ENCODE measurements around the gene CCNL2. TPM values are rescaled to one million over a fixed set of nuclear protein-coding genes. Genes with fewer than 3 reads are reported as not detected.

The CCNL2 gene
- total and polyA plus RNA-seq, 4 experiments from 2014 or later = 18.3 to 394 (median 212) TPM

DNA sequence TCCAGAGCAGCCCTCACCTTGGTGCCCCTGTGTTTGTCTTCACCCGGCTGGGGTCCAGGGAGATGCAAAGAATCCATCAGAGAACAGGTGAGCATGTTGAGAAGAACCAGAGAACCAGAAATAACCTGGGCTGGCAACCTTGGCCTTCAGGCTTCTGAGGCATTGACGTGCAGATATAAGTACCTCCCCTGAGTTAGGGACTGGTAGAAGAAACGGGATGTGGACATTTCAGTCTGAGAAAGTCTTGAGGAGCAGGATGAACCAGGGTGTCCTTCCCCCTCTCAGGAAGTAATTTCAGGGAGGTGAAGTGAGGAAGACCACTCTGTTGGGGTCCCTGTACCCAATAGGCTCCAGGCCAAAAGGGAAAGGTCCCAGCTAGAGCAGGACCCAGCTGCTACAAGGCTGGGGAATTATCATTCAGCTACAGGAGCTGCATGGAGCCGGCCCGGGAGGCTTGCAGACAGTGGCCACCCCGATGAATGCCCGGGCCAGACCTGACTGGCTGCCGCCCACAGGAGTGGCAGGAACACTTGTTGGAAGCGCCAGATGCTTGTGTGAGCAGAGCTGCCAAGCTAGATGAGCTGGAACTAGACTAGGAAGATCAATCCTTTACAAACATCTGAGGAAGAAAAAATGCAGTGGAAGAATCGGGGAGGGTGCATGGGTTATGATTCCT, 22.4 kb downstream of the CCNL2 start:
- no peak overlapping the region for H3K27ac ChIP-seq (ENCODE audit: low read depth, low read length)

GRCh38 chr1:1374929-1375662, 24.0 kb downstream of the CCNL2 start, which contains the start of gene AURKAIP1:
Gene AURKAIP1, minus strand, starts transcription at chr1:1375207. Its CDS starts 451 bp downstream, at chr1:1374756.
- no peaks in the 10 kb centered on the region for H3K9me3 Mint-ChIP-seq
- Histone ChIP-seq H3K4me1 (ENCODE audit: insufficient read depth, low read length) (peaks cover 46% of the 10 kb centered on the region), H3K9me3 (ENCODE audit: control insufficient read depth in 1 of 2, low read length in 2 of 2) (no peaks in the 10 kb centered on the region), H3K4me3 (ENCODE audit: low read length in 2 of 2) (peak within 1 kb of the TSS; percentile 42 to 73), H3K27me3 (ENCODE audit: insufficient read depth, low read length) (no peaks in the 10 kb centered on the region), H3K27ac (ENCODE audit: low read depth, low read length) (peak within 1 kb of the TSS; percentile 88), H3K36me3 (ENCODE audit: insufficient read depth, low read length) (no peaks in the 10 kb centered on the region)
- intact Hi-C loops (cut with micrococcal nuclease) = loop anchor here (1.0 to 2.0 kb wide), 6 partner anchors 24 to 259 kb away; partner anchors contain the start of genes C1orf159, CCNL2, CPTP and INTS11
- DNase-seq = peak; percentile 95 to 98 (median 97)
- no peaks in the 10 kb centered on the region for H3K27me3 Mint-ChIP-seq
- peak within 1 kb of the TSS; percentile 86 to 96 (median 92) for H3K4me3 Mint-ChIP-seq
- H3K36me3 Mint-ChIP-seq = peaks cover 0 to 16% of the 10 kb centered on the region in 2 donors
- H3K4me1 Mint-ChIP-seq = peaks cover 6 to 44% (median 26%) of the 10 kb centered on the region in 4 donors
- POLR2A ChIA-PET (ENCODE audit: partially characterized antibody) = interaction anchor here (0.6 to 10.2 kb wide), 26 partner anchors 10 to 880 kb away, joined by 3 to 149 read pairs (median 4); partner anchors contain the start of genes B3GALT6, C1orf159, CCNL2 and ISG15
- peak within 1 kb of the TSS in 6 of 7 donors; percentile 93 to 99 (median 98) for H3K27ac Mint-ChIP-seq
- CTCF ChIA-PET (ENCODE audit: partially characterized antibody) = interaction anchor here (1.1 to 1.6 kb wide), 5 partner anchors 24 to 239 kb away, joined by 3 to 6 read pairs (median 5); partner anchors contain the start of gene CCNL2

More for the DNA sequence above, 22.4 kb downstream of the CCNL2 start:
- Mint-ChIP-seq H3K27ac (peak overlapping the region in 4 of 7 donors; percentile 43 to 82 (median 56)), H3K9me3 (no peaks in the 10 kb centered on the region), H3K36me3 (peaks cover 0 to 12% of the 10 kb centered on the region in 2 donors), H3K4me1 (peaks cover 6 to 29% (median 15%) of the 10 kb centered on the region in 4 donors), H3K27me3 (no peaks in the 10 kb centered on the region), H3K4me3 (peak overlapping the region in 7 of 8 donors; percentile 20 to 93 (median 53))
- Histone ChIP-seq H3K36me3 (ENCODE audit: insufficient read depth, low read length) (no peaks in the 10 kb centered on the region), H3K9me3 (ENCODE audit: control insufficient read depth in 1 of 2, low read length in 2 of 2) (no peaks in the 10 kb centered on the region), H3K4me3 (ENCODE audit: low read length in 2 of 2) (no peak overlapping the region), H3K27me3 (ENCODE audit: insufficient read depth, low read length) (no peaks in the 10 kb centered on the region), H3K4me1 (ENCODE audit: insufficient read depth, low read length) (peaks cover 34% of the 10 kb centered on the region)
- ChIA-PET CTCF (ENCODE audit: partially characterized antibody) (no interaction called here), POLR2A (ENCODE audit: partially characterized antibody) (interaction anchor here (0.7 to 10.2 kb wide), 8 partner anchors 10 to 479 kb away, joined by 3 to 149 read pairs (median 8); partner anchors contain the start of genes CCNL2 and MRPL20)
- no peak for DNase-seq
- intact Hi-C loops (cut with micrococcal nuclease) = no loop called here

DNA sequence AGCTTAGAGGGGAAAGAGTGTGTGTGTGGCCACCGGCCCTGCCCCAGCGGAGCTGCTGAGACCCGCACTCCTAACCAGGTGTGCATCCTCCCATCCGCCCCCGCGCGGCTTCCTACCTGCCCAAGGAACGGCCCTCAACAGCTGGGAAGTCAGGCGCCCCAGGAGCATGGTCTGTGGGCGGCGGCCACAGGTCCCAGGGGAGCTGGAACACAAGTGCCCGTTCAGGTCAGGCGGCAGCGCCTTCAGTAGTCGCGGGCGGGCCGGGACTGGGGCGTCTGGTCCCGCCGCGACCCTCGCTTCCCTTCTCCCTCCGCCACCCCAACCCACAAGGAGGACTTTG, 24.6 kb downstream of the CCNL2 start:
- no peaks in the 10 kb centered on the region for H3K27me3 Mint-ChIP-seq
- DNase-seq = peak in 1 of 5 donors; percentile 21

DNA sequence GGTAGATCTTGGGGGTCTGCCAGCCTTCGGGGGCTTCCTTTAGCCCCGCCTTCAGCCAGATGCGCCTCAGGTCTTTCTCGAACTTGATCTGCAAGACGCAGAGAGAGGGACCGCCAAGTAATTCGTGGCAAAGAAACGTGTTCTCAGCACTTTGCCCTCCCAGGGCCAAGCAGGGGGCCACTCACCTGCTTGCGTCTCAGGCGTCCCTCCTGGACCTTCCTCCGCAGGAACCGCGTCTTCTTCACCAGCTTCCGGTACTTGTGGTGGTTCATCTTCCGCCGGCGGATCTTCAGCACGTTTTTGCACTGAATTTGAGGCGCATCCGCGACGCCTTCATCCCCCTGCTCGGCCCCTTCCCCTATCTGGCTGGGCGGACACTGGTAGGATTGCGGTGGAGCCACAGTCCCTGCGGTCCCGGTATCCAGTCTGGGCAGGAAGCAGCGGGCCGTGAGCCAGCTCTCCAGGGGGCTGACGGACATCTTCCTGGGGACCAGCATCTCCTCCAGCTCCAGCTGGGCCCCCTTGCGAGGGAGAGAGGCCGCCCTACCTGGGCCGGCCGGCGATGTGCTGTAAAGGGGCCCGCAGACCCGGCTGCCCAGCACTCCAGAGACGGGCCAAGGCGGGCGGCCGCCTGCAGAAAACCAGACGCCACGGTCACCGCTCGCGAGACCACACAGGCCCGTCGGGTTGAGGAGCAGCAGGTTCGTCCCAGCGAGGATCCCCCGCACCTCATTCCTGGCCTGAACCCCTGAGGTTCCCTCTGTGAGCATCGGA, 25.1 kb downstream of the CCNL2 start:
- Histone ChIP-seq H3K4me1 (ENCODE audit: insufficient read depth, low read length) (peaks cover 46% of the 10 kb centered on the region), H3K27me3 (ENCODE audit: insufficient read depth, low read length) (no peaks in the 10 kb centered on the region), H3K27ac (ENCODE audit: low read depth, low read length) (peak overlapping the region; percentile 88), H3K36me3 (ENCODE audit: insufficient read depth, low read length) (no peaks in the 10 kb centered on the region), H3K9me3 (ENCODE audit: control insufficient read depth in 1 of 2, low read length in 2 of 2) (no peaks in the 10 kb centered on the region), H3K4me3 (ENCODE audit: low read length in 2 of 2) (peak overlapping the region in 1 of 2 donors; percentile 73)
- Mint-ChIP-seq H3K36me3 (peaks cover 0 to 16% of the 10 kb centered on the region in 2 donors), H3K27ac (peak overlapping the region in 6 of 7 donors; percentile 78 to 91 (median 86)), H3K4me3 (peak overlapping the region; percentile 75 to 95 (median 82)), H3K9me3 (no peaks in the 10 kb centered on the region), H3K4me1 (peaks cover 6 to 45% (median 28%) of the 10 kb centered on the region in 4 donors), H3K27me3 (no peaks in the 10 kb centered on the region)
- intact Hi-C loops (cut with micrococcal nuclease) = loop anchor here (2.0 kb wide), 2 partner anchors 25 to 49 kb away; partner anchors contain the start of genes CPTP, DVL1 and INTS11
- POLR2A ChIA-PET (ENCODE audit: partially characterized antibody) = interaction anchor here (0.9 to 10.2 kb wide), 12 partner anchors 8 to 257 kb away, joined by 3 to 149 read pairs (median 9); partner anchors contain the start of genes B3GALT6, C1orf159, CCNL2 and MIB2
- CTCF ChIA-PET (ENCODE audit: partially characterized antibody) = interaction anchor here (1.1 to 1.6 kb wide), 3 partner anchors 25 to 241 kb away, joined by 3 to 6 read pairs (median 6); partner anchors contain the start of gene CCNL2
- no peak for DNase-seq

More for the DNA sequence above, 24.6 kb downstream of the CCNL2 start:
- peaks cover 6 to 45% (median 28%) of the 10 kb centered on the region in 4 donors for H3K4me1 Mint-ChIP-seq
- peak overlapping the region in 6 of 7 donors; percentile 78 to 98 (median 86) for H3K27ac Mint-ChIP-seq
- no peaks in the 10 kb centered on the region for H3K9me3 Mint-ChIP-seq
- H3K4me3 ChIP-seq (ENCODE audit: low read length in 2 of 2) = peak overlapping the region; percentile 42 to 73
- ChIA-PET CTCF (ENCODE audit: partially characterized antibody) (interaction anchor here (1.1 to 1.6 kb wide), 4 partner anchors 25 to 240 kb away, joined by 3 to 6 read pairs (median 6); partner anchors contain the start of gene CCNL2), POLR2A (ENCODE audit: partially characterized antibody) (interaction anchor here (0.6 to 10.2 kb wide), 20 partner anchors 9 to 881 kb away, joined by 3 to 149 read pairs (median 6); partner anchors contain the start of genes B3GALT6, C1orf159, CCNL2 and MIB2)
- peak overlapping the region; percentile 88 for H3K27ac ChIP-seq (ENCODE audit: low read depth, low read length)
- peaks cover 46% of the 10 kb centered on the region for H3K4me1 ChIP-seq (ENCODE audit: insufficient read depth, low read length)
- intact Hi-C loops (cut with micrococcal nuclease) = loop anchor here (2.0 kb wide), 1 partner anchor 50 kb away; the partner anchor contains the start of genes CPTP and INTS11
- no peaks in the 10 kb centered on the region for H3K36me3 ChIP-seq (ENCODE audit: insufficient read depth, low read length)
- H3K27me3 ChIP-seq (ENCODE audit: insufficient read depth, low read length) = no peaks in the 10 kb centered on the region
- H3K9me3 ChIP-seq (ENCODE audit: control insufficient read depth in 1 of 2, low read length in 2 of 2) = no peaks in the 10 kb centered on the region
- peak overlapping the region; percentile 75 to 95 (median 82) for H3K4me3 Mint-ChIP-seq
- peaks cover 0 to 16% of the 10 kb centered on the region in 2 donors for H3K36me3 Mint-ChIP-seq

DNA sequence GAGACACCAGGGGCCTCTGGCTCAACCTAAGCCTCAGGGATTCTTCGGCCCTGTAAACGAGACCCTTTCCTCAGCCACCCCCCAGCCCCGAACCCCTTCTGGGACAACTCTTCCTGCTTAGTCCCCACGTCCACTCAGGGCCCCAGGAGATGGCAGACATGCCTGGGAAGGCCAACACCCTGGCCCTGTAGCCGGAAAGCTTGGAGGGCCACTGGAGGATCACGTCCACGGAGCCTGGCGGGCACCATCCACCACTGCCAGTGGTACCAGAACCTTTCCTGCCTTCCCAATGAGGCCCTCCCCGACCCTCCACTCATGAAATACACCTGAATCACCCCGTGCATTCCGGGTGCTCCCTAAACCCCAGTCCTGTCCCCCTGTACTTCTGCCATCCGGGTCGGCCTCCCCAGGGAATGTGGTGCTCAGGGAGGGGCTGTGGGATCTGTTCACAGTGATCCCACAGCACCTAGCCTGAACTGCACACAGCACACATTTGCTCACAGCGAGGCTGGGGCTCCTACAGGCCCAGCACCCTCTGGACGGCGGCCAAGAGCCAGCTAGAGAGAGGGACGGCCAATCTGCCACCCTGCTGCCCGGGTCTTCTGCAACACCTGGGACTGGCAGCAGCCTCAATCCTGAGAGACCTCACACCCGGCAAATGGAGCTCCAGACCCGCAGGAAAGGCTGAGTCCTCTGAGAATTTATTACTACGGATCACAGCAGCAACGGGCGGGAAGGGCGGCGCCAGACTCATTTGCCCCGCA, 25.9 kb downstream of the CCNL2 start:
- Mint-ChIP-seq H3K36me3 (peaks cover 0 to 16% of the 10 kb centered on the region in 2 donors), H3K4me1 (peaks cover 6 to 45% (median 28%) of the 10 kb centered on the region in 4 donors), H3K27ac (peak overlapping the region in 6 of 7 donors; percentile 72 to 87 (median 82)), H3K9me3 (no peaks in the 10 kb centered on the region), H3K4me3 (peak overlapping the region; percentile 29 to 77 (median 64)), H3K27me3 (no peaks in the 10 kb centered on the region)
- CTCF ChIA-PET (ENCODE audit: partially characterized antibody) = interaction anchor here (0.9 to 2.6 kb wide), 12 partner anchors 10 to 251 kb away, joined by 3 to 11 read pairs (median 6); partner anchors contain the start of gene CCNL2
- peaks cover 46% of the 10 kb centered on the region for H3K4me1 ChIP-seq (ENCODE audit: insufficient read depth, low read length)
- no peak overlapping the region for H3K27ac ChIP-seq (ENCODE audit: low read depth, low read length)
- intact Hi-C loops (cut with micrococcal nuclease) = loop anchor here (2.0 kb wide), 1 partner anchor 24 kb away; the partner anchor contains the start of gene DVL1
- POLR2A ChIA-PET (ENCODE audit: partially characterized antibody) = interaction anchor here (2.9 to 10.2 kb wide), 3 partner anchors 21 to 34 kb away, joined by 24 to 149 read pairs (median 74); partner anchors contain the start of genes CCNL2 and MRPL20
- H3K36me3 ChIP-seq (ENCODE audit: insufficient read depth, low read length) = no peaks in the 10 kb centered on the region
- H3K9me3 ChIP-seq (ENCODE audit: control insufficient read depth in 1 of 2, low read length in 2 of 2) = no peaks in the 10 kb centered on the region
- H3K27me3 ChIP-seq (ENCODE audit: insufficient read depth, low read length) = no peaks in the 10 kb centered on the region
- no peak for DNase-seq
- H3K4me3 ChIP-seq (ENCODE audit: low read length in 2 of 2) = no peak overlapping the region
